ENCODE data around the gene PPP1R16B.

Gene PPP1R16B

DNA sequence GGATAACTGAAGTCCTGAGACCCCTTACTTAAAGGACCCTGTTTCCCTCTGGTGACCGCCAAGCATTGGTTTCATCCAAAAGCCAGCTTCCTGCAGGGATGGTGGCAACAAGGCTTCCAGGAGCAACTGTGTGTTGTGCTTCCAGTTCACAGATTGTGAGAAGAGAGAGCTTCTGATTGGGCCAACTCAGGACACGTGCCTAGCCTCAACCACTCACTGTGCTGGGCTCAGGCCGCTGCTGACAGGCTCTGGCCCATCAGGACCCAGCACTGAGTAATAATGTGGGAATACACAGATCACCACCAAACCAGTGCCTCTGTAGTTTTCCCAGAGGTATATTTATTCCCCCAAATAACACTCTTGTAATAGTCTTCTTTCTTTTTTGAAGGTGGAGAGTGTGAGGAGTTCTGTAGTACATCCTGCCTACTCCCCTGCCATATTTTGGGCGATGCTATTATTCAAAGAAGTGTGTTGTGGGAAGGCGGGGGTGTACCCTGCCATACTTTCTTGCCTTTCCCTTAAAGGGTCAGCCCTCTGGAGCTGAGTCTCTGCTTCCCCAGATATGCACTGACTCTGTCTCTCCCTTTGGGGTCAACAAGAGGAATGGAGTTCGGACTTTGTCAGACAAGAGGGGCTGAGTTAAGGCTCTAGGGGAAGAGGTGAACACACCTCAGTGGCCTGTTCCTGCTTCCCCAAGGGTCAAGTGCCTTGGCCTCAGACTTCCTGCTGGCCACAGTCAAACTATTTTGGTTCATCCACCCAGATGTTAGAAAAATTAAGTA lies 23.2 kb downstream of the PPP1R16B start:
- no peak for DNase-seq

DNA sequence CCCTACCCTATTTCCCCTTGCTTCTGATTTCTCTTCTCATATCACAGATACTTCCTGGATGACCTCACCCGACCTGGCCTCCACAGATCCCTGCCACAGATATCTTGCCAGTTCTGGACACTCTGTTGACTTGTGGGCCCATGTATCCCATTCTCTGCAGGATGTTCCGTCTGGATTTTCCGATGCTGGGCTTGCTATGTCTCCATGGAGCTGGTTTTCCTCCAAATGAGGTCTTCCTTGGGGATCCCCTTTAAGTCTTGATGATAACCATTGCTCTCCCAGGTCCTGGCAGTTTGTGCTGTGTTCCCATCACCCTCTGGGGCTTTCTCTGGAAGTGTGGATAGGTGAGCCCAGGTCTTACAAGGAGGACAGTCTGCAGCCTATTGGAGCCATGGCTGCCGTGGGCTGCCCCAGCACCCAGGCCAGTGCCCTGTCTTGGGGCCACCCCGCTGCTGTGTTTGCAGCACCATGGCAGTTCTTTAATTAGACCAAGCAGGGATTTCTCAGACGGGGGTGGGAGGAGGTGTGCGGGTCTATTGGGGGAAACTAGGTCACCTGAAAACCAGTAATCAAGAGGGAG lies 23.9 kb downstream of the PPP1R16B start:
- DNase-seq: no peak

DNA sequence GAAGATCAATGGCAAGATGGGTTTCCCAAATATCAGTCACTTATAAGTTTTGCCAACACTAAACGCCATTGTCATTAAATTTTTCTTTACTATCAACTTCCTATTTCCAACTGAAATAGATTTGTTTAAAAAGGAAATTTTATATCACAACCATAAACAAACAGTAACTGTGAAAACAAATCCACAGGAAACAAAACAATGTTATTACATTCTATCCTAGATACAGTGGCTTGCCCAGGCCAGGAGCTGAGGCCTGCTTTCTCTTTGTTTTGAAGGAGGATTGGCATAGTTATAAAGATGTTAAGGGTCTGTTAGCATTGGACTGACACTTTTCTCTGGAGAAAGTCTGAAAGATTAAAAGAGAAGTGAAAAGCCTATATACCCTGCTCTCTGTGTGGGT lies 24.9 kb downstream of the PPP1R16B start:
- no peak for DNase-seq

- DNase-seq: no peak
Observed at GRCh38 chr20:38831049-38831691, 25.7 kb downstream of the PPP1R16B start.

DNA sequence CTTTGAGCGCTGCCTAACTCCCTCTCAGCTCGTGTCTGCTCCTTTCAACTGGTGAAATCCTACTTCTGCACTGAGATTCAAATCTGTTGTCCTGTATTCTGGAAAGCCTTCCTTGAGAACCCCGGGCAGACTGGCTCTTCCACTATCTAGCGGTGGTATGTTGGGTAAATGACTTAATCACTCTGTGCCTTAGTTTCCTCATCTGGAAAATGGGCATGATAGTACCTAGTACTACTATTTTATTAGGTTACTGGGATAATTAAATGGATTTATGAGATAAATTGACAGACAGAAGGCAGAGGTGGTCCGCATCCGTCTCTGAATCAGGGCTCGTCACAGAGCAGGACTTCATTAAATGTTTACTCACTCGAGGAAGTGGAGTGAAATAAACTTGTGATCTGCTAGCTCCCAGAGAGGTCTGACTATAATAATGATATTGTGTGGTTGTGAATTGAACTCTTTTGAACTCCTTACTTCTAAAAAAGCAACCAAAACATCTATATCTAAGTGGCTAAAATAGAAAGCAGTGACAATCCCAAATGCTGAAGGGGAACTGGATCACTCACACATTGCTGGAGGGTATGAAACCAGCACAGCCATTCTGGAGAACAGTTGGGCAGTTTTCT lies 26.6 kb downstream of the PPP1R16B start:
- no peak for DNase-seq

GRCh38 chr20:38833154-38833856 lies 27.8 kb downstream of the PPP1R16B start:
- no peak for DNase-seq

DNA sequence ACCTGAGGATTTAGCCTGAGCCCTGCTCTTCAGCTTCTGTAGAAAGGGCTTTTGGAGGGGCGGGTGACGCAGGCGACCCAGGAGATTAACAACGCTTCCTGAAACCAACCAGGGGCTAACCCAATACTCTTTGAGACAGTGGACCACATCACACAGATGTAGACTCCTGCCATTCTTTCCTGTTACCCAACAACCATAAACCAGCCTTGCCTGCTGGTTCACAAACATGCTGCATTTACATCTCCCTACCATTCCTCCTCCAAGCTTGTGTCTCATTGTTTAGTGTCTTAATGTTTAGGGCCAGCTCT lies 28.3 kb downstream of the PPP1R16B start:
- no peak for DNase-seq

DNA sequence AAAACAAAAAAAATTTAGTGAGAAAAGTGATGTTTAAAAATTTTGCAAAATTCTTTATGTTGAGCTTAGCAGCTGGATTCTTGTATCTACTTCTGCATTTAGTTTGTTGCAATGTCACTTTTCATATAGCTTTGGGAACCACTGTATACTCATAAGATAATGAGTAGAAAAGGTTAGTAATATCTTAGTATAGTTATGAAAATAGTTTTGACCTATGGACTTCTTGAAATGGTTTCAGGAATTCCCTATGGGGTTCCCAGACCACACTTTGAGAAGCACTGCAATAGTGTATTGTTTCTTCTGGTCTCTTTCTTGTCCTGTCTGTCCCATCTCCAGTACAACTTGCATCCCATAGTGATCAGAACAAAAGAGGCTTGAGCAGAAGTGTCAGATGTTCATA lies 29.4 kb downstream of the PPP1R16B start:
- DNase-seq: no peak

- DNase-seq: no peak
Observed at GRCh38 chr20:38835792-38836191, 30.3 kb downstream of the PPP1R16B start.

- DNase-seq: no peak
Observed at GRCh38 chr20:38836991-38837390, 31.5 kb downstream of the PPP1R16B start.

DNA sequence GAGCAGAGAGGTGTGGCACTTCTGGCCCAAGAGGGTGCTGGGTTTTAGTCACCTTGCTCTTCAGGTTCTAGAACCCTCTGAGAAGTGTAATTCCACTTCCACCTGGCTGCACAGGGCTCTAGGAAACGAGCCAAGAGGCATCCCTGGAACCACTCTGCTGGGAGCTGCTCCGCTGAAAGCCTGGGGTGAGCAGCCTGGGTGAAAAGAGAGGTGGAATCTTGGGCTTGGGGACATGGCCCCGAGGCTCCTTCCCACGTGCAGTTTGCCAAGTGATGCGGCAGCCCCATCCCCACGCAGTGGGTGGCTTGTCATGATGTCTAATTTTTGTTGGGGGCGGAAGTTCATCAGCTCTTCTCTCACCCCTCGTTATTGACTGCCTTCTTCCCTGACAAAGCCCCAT lies 32.8 kb downstream of the PPP1R16B start:
- DNase-seq: no peak

- no peak for DNase-seq
Observed at GRCh38 chr20:38839563-38839962, 34.1 kb downstream of the PPP1R16B start.

DNA sequence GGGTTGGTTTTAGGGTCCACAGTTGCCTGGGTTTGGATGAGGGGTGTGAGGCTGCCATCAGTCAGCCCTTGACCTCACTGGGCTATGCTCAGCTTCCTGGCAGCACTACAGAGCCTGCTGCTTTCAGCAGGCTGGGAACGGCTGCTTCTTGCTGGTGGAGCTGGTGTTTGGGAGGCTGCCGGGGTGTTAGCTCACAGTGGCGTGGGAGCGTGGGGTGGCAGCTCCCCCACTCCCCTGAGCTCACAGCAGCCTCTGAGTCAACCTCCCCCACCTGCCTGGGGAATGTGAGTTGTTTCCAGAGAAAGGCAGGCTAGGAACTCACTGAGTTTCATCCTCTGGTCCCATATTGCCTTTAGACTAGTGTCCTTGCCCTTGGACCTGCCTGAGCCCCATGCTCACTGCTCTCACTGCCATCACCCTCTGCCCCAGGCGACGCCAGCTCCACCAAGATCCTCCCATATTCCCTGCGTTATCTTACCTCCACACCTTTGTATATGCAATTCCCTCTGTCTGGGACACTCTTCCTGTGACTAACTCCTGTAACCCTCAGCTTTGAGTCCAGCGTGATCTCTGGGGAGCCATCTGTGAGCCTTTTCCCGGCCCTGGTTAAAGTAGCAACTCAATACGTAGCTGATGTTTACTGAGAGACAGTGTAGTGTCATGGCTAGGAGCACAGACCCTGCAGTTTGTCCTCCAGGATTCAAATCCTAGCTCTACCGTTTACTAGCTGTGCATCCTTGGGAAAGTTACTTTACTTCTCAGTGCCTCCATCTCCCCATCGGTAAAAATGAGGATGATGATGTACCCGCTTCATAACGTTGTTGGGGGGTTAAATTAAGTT lies 34.8 kb downstream of the PPP1R16B start:
- no peak for DNase-seq

DNA sequence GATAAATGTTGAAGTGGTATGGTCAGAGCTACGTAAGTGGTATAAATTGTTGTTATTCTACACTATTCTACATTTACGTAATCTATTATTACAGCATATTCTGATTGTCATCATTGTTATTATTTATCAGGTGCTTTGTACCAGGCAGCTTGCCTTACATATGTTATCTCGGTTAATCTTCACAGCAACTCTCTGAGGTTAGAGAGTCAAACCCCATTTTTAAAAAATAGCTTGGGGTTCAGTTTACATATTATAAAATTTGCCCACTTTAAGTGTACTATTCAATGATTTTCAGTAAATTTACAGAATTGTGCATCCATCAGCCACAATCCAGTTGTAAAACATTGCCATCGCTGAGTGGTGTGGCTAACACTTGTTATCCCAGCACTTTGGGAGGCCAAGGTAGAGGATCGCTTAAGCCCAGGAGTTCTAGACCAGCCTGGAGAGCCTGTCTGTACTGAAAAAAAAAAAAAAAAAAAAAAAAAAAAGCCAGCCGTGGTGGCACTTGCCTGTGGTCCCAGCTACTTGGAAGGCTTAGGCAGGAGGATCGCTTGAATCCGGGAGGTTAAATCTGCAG lies 35.5 kb downstream of the PPP1R16B start:
- DNase-seq: no peak

GRCh38 chr20:38841570-38841969 lies 36.1 kb downstream of the PPP1R16B start:
- DNase-seq: no peak

- no peak for DNase-seq
Observed at GRCh38 chr20:38842026-38842425, 36.5 kb downstream of the PPP1R16B start.

GRCh38 chr20:38842558-38842981 lies 37.1 kb downstream of the PPP1R16B start:
- DNase-seq: no peak

- DNase-seq: no peak
Observed at GRCh38 chr20:38843346-38843745, 37.8 kb downstream of the PPP1R16B start.

- DNase-seq: no peak
Observed at GRCh38 chr20:38844963-38845362, 39.5 kb downstream of the PPP1R16B start.

- DNase-seq: no peak
Observed at GRCh38 chr20:38847840-38848239, 42.3 kb downstream of the PPP1R16B start.

GRCh38 chr20:38853759-38854158 lies 48.3 kb downstream of the PPP1R16B start:
- no peak for DNase-seq

GRCh38 chr20:38854654-38855066 lies 49.2 kb downstream of the PPP1R16B start:
- DNase-seq: no peak
